HG03280 (cell line): ENCODE results near the gene CACNA1B.

ENCODE experiments used
- ATAC-seq: cut with Tn5 transposase; IDR thresholded peaks from one replicate; pipeline ENCODE4 v1.9.1; 2021; ENCODE audit warnings: mild to moderate bottlenecking, moderate library complexity; ENCODE audit not compliant: unreplicated experiment

The CACNA1B gene

GRCh38 chr9:137978262-137978714, 100.7 kb downstream of the CACNA1B start:
- ATAC-seq, result no peak

GRCh38 chr9:137982200-137982599, 104.6 kb downstream of the CACNA1B start:
- no peak for ATAC-seq

GRCh38 chr9:137984005-137984404, 106.4 kb downstream of the CACNA1B start:
- no peak for ATAC-seq

GRCh38 chr9:137984520-137985257, 107.1 kb downstream of the CACNA1B start:
- ATAC-seq, result no peak

- ATAC-seq, result no peak
Observed at GRCh38 chr9:137985637-137986071, 108.1 kb downstream of the CACNA1B start.

GRCh38 chr9:137986268-137987099, 108.9 kb downstream of the CACNA1B start:
- ATAC-seq, result no peak

- ATAC-seq, result no peak
Observed at GRCh38 chr9:137987244-137988030, 109.9 kb downstream of the CACNA1B start.

- no peak for ATAC-seq
Observed at GRCh38 chr9:137988051-137988450, 110.5 kb downstream of the CACNA1B start.

- no peak for ATAC-seq
Observed at GRCh38 chr9:137988701-137989100, 111.1 kb downstream of the CACNA1B start.

GRCh38 chr9:137989156-137989555, 111.6 kb downstream of the CACNA1B start:
- no peak for ATAC-seq

- no peak for ATAC-seq
Observed at GRCh38 chr9:137989999-137990715, 112.6 kb downstream of the CACNA1B start.

- ATAC-seq, result no peak
Observed at GRCh38 chr9:138003485-138004190, 126.1 kb downstream of the CACNA1B start.

GRCh38 chr9:138006576-138007233, 129.1 kb downstream of the CACNA1B start:
- no peak for ATAC-seq

- no peak for ATAC-seq
Observed at GRCh38 chr9:138007566-138007917, 130.0 kb downstream of the CACNA1B start.

GRCh38 chr9:138007918-138008841, 130.6 kb downstream of the CACNA1B start:
- ATAC-seq, result no peak

- ATAC-seq, result no peak
Observed at GRCh38 chr9:138009016-138009802, 131.6 kb downstream of the CACNA1B start.

GRCh38 chr9:138009803-138010690, 132.5 kb downstream of the CACNA1B start:
- no peak for ATAC-seq
